ENCODE measurements around the gene MEGF6. TPM values are rescaled to one million over a fixed set of nuclear protein-coding genes. Genes with fewer than 3 reads are reported as not detected.

Gene MEGF6, protein sequence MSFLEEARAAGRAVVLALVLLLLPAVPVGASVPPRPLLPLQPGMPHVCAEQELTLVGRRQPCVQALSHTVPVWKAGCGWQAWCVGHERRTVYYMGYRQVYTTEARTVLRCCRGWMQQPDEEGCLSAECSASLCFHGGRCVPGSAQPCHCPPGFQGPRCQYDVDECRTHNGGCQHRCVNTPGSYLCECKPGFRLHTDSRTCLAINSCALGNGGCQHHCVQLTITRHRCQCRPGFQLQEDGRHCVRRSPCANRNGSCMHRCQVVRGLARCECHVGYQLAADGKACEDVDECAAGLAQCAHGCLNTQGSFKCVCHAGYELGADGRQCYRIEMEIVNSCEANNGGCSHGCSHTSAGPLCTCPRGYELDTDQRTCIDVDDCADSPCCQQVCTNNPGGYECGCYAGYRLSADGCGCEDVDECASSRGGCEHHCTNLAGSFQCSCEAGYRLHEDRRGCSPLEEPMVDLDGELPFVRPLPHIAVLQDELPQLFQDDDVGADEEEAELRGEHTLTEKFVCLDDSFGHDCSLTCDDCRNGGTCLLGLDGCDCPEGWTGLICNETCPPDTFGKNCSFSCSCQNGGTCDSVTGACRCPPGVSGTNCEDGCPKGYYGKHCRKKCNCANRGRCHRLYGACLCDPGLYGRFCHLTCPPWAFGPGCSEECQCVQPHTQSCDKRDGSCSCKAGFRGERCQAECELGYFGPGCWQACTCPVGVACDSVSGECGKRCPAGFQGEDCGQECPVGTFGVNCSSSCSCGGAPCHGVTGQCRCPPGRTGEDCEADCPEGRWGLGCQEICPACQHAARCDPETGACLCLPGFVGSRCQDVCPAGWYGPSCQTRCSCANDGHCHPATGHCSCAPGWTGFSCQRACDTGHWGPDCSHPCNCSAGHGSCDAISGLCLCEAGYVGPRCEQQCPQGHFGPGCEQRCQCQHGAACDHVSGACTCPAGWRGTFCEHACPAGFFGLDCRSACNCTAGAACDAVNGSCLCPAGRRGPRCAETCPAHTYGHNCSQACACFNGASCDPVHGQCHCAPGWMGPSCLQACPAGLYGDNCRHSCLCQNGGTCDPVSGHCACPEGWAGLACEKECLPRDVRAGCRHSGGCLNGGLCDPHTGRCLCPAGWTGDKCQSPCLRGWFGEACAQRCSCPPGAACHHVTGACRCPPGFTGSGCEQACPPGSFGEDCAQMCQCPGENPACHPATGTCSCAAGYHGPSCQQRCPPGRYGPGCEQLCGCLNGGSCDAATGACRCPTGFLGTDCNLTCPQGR (N-terminal part only)
- 10 to 100 TPM in 3 of 4 donors, 1 to 10 TPM in 1; 6.3 to 19.0 (median 15.1) TPM for polyA plus RNA-seq (ENCODE audit: insufficient read length in 4 of 4)

DNA sequence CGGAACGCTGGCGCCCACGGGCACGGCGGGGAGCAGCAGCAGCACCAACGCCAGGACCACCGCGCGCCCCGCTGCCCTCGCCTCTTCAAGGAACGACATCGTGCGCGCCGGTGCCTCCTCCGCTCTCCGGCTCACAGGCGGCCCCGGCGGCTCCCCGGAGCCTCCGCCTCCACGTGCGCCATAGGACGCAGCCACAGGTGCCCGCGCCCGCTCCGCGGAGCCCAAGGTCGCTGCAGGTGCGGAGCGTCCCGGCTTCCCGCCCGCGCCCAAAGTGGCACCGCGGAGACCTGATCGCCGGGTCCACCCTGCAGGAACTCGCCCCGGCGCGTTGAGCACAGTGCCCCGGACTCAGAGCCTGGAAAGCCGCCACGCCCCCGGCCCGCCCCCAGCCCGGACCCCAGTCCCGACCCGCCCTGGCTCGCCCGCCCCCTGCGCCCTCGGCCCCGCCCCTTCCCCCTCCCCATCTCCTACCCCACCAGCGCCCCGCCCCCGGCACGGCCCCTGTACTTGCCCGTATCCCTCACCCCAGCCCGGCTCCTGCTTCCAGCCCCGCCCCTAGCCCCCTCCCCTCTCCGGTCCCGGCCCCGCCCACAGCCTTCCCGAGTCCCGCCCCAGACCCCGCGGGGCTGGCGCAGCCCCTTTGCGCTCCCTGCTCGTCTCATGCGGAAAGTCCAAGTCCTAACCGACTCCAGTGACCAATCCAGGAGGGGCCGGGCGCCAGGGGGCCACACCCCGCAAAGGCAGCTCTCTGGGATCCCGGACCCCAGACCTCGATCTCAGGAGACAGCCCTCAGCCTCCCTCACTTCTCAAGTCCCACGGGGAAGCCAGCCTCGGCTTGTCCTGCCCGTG lies at the start of gene MEGF6:
TSS of gene MEGF6 (minus strand) at position 339 of the 850 bp plus-strand sequence. CDS start at position 99, 240 bp downstream.
- no peak for DNase-seq (ENCODE audit: low read depth in 4 of 4, low spot score in 2 of 4)

DNA sequence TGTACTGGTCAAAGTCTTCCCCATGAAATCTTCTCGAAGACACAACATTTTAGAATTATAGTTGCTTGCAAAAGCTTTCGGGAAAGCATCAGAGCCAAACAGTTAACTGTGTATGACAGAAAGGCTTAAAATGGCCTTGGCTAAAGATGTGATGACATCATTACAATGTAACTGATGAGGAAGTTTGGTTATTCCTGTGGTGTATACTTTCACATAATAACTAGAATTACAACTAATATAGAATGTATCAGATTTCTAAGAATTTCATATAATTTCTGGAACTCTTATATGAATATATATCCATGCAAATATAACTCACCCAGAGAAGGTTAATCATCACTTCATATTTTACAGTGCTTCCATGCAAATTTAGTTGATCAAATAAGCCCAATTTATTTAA lies 49.4 kb upstream of the MEGF6 start:
- no peak for DNase-seq (ENCODE audit: low read depth in 4 of 4, low spot score in 2 of 4)

DNA sequence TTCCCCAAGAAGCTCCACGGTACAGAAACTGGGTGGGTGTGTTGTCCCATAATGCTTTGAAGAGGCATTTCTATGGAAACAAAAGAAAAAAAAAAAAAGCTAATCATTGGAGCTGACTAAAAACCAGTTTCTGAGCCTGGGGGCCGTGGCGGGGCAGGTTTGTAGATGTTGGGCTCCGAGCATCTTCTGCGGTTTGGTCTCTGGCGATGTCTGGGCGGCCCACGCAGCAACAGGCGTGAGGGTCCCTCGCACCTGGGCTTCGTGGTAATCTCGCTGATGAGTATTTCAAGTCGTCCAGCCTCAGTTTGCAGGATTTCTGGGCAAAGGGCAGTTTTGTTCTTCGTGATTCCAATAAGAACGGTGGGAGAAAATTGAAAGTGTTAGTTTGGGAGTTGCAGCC lies 47.8 kb upstream of the MEGF6 start:
- no peak for DNase-seq (ENCODE audit: low read depth in 4 of 4, low spot score in 2 of 4)

DNA sequence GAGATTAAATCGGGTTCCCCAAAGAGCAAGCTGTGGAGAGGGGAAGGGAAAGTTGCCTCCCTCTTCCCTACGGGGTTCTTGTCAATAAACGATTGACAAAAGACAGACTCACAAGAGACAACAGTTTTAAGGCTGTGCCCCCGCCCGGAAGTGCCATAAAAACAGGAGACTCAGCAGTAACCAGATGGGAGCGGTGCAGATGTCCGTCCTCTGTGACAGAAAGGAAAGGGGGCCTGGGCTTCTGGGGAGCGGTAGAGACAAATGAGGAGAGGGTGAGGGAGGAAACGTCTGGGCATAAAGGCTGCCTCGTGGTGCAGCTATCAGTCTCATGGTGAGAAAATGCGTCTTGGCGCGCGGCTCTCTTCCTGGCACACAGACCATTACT lies 46.9 kb upstream of the MEGF6 start:
- DNase-seq (ENCODE audit: low read depth in 4 of 4, low spot score in 2 of 4), result no peak

GRCh38 chr1:3657578-3658230 lies 46.4 kb upstream of the MEGF6 start:
- no peak for DNase-seq (ENCODE audit: low read depth in 4 of 4, low spot score in 2 of 4)

DNA sequence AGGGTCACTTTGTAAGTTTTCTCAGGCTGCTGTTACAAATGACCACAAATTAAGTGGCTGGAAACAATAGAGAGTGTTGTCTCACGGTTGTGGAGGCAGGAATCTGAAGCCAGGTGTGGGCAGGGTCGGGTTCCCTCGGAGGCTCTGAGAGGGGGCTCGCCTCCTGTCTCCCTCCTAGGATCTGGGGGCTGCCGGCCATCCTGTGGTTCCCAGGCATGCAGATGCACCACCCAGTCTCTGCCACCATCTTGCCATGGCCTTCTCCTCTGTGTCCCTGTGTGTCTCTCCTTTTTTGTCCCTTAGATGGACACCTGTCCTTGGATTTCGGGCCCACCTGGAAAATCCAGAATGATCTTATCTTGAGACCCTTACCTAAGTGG lies 45.8 kb upstream of the MEGF6 start:
- DNase-seq (ENCODE audit: low read depth in 4 of 4, low spot score in 2 of 4), result no peak

- no peak for DNase-seq (ENCODE audit: low read depth in 4 of 4, low spot score in 2 of 4)
Observed at GRCh38 chr1:3656450-3657095, 45.3 kb upstream of the MEGF6 start.

- DNase-seq (ENCODE audit: low read depth in 4 of 4, low spot score in 2 of 4), result no peak
Observed at GRCh38 chr1:3654549-3655281, 43.4 kb upstream of the MEGF6 start.

GRCh38 chr1:3653286-3653618 lies 41.9 kb upstream of the MEGF6 start:
- no peak for DNase-seq (ENCODE audit: low read depth in 4 of 4, low spot score in 2 of 4)

GRCh38 chr1:3652548-3653285 lies 41.4 kb upstream of the MEGF6 start:
- no peak for DNase-seq (ENCODE audit: low read depth in 4 of 4, low spot score in 2 of 4)

DNA sequence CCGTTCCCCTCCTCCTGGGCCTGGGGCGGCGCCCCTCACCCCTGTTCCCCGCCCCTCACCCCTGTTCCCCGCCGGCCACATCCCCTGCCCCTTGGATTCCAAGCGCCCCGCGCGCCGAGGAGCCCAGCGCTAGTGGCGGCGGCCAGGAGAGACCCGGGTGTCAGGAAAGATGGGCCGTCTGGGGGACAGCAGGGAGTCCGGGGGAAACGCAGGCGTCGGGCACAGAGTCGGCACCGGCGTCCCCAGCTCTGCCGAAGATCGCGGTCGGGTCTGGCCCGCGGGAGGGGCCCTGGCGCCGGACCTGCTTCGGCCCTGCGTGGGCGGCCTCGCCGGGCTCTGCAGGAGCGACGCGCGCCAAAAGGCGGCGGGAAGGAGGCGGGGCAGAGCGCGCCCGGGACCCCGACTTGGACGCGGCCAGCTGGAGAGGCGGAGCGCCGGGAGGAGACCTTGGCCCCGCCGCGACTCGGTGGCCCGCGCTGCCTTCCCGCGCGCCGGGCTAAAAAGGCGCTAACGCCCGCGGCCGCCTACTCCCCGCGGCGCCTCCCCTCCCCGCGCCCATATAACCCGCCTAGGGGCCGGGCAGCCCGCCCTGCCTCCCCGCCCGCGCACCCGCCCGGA lies 40.7 kb upstream of the MEGF6 start, which contains the start of gene TP73:
TSS of gene TP73 (plus strand) at position 587 of the 618 bp plus-strand sequence. CDS start 29,850 bp downstream, outside the sequence.
- DNase-seq (ENCODE audit: low read depth in 4 of 4, low spot score in 2 of 4), result no peak

DNA sequence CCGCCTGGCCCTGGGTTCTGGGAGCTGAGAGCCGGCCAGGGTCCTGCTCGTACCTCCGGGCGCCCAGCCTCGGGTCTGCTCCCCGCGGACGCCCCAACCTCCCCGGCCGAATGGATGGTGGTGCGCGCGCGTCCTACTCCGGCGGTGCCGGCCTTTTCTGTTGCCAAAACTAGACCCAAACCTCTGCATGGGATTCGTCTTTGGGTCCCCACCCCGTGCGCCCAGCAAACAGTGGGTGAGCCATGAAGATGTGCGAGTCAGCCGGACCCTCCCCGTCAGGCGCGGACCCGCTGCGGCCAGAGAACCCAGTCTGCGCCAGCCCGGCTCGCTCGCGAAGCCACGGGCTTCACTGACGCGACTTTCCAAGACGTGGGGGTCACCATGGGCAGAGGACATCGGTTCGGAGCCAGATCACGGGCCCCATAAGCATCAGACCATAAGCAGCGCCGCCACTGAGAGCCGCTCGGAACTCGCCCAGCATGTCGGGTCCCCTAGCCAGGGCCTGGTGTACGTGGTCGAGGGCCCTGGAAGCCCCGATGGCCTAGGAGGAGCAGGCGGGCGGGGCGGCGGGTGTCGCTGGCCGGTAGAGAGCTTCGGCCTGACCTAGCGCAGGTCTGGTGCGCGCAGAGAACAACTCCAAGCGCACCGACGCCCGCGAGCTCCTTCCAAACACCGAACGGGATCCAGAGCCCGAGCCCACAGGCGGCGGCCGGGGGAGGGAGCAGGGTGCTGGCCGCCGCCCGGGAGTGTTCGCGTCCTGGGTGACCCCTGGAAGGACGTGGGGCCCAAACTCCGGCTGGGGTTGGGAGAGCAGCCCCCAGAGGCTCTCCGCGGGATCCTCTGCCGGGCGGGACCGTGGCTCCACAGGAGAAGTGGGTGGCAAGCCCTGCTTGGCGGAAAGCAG lies 40.0 kb upstream of the MEGF6 start:
- no peak for DNase-seq (ENCODE audit: low read depth in 4 of 4, low spot score in 2 of 4)

GRCh38 chr1:3650248-3651025 lies 39.1 kb upstream of the MEGF6 start:
- DNase-seq (ENCODE audit: low read depth in 4 of 4, low spot score in 2 of 4), result no peak

DNA sequence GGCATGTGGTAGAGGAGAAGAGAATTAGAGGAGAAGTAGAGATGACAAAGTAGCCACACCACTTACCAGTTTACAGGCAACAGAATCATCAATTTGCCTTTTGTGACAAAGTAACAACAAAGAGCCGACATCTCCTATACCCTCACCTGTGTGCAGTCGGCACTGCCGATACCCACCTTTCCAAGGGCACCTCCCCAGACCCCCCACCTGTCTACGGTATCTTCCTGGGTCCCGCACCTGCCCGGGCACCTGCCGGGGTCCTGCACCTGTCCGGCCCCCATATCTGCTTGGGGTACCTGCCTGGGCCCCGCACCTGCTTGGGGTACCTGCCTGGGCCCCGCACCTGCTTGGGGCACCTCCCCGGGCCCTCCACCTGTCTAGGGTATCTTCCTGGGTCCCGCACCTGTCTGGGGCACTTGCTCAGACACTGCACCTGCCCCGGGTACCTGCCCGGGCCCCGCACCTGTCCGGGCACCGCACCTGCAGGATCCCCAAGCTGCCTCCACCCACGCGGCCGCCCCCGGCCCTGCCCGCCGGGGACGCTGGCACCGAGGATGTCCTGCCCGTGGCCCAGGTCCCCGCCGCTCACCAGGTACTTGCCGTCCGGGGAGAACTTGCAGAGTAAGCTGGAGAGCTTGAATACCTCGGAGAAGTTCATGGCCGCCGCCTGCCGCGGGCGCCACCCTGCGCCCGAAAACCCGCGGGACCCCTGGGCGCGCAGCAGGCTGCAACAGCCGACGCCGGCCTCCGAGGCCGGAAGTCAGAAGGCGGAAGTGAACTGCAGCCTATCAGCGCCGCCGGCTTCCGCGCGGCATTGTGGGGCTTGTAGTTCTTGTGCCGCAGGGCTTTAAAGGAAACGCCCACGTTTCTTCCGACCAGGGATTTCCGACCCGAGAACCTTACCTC lies 38.3 kb upstream of the MEGF6 start, which contains the start of gene WRAP73:
TSS of gene WRAP73 (minus strand) at position 762 of the 906 bp plus-strand sequence. CDS start at position 658, 104 bp downstream.
- DNase-seq (ENCODE audit: low read depth in 4 of 4, low spot score in 2 of 4), result peak; percentile 69 to 88 (median 76)

All from left renal cortex interstitium (tissue), 4 donors.